A549 (cell line): ENCODE measurements around the gene SLC25A10.

ENCODE experiments used
- CEBPB ChIP-seq, 2 experiments: fragments of >200 bp in 1 of 2; sonication (Bioruptor Twin) in 1 of 2; formaldehyde crosslinking in 1 of 2; IDR thresholded peaks; 2 replicates each; pipeline ENCODE4 v1.6.1; 2012 to 2016
- CTCF ChIP-seq: fragments of >200 bp; sonication (Bioruptor Twin); formaldehyde crosslinking; IDR thresholded peaks from 3 replicates; pipeline ENCODE4 v1.5.1; 2016
- PHF8 ChIP-seq: fragments of 200-600 bp; sonication (generic); IDR thresholded peaks from 2 replicates; pipeline ENCODE4 v1.6.1; 2016; ENCODE audit warnings: low read depth, mild to moderate bottlenecking, antibody characterized with exemption, moderate library complexity, borderline replicate concordance
- SMC3 ChIP-seq: fragments of >200 bp; sonication (Bioruptor Twin); formaldehyde crosslinking; IDR thresholded peaks from 3 replicates; pipeline ENCODE4 v1.6.1; 2018; ENCODE audit warnings: inconsistent platforms

GRCh38 chr17:81700353-81701287 lies 11.5 kb upstream of the SLC25A10 start:
- no peak for TF ChIP-seq CTCF
- TF ChIP-seq PHF8: no peak
- no peak for TF ChIP-seq CEBPB (IDR thresholded peaks at IDR 0.05)
- TF ChIP-seq SMC3: no peak
